H1 (cell line): Measurements from ENCODE around the gene CDK13. TPM values are rescaled to one million over a fixed set of nuclear protein-coding genes. Genes with fewer than 3 reads are reported as not detected.

Experiments used
- CHD7 ChIP-seq: fragments of 300-600 bp; sonication (generic); IDR thresholded peaks from 2 replicates; pipeline ENCODE4 v1.7.1; 2012; ENCODE audit warnings: low read length, moderate library complexity, mild to moderate bottlenecking, inconsistent platforms; ENCODE audit not compliant: insufficient replicate concordance
- POU5F1 ChIP-seq: IDR thresholded peaks from 2 replicates; pipeline ENCODE4 v1.6.1; 2011; ENCODE audit warnings: low read depth, mild to moderate bottlenecking, low read length, moderate library complexity
- TEAD4 ChIP-seq: IDR thresholded peaks from 2 replicates; pipeline ENCODE4 v1.6.1; 2012; ENCODE audit warnings: low read depth, low read length, inconsistent platforms, mixed read lengths
- polyA plus RNA-seq, 7 experiments: library from polyadenylated mRNA; depleted of rRNA in 3 of 7; stranded (reverse) in 5 of 7; unstranded in 2 of 7; fragments of >200 nt in 5 of 7; fragments of 200-250 nt in 2 of 7; gene quantifications; 1 replicate in 5 of 7; 2 replicates in 1 of 7; 4 replicates in 1 of 7; pipeline versions ENCODE4 v1.2.1 to v1.2.3, GENCODE V29; 2011 to 2013; ENCODE audit warnings: missing spikeins in 2 of 7, mixed read lengths in 2 of 7
- total RNA-seq: library from RNA; stranded (reverse); fragmentation: NEBNext Ultra II Directional; extraction: Animal tissue kit (Norgen Biotek cat#: 25700); gene quantifications from 2 replicates; pipeline ENCODE4 v1.2.1, GENCODE V29; 2021

CDK13 gene
- total and polyA plus RNA-seq, 2 of the 8 experiments (the other 6 are each of a cell fraction or from before 2014, with no cell fraction given) = 22.6 to 49.5 TPM

GRCh38 chr7:39904077-39904486 is 46.0 kb upstream of the CDK13 start (continued):
- no peak for TF ChIP-seq TEAD4
- no peak for TF ChIP-seq CHD7
- TF ChIP-seq POU5F1 = no peak
